IPS DF 4.7 (cell line): ENCODE results near the gene PLD4.

Experiments used
- DNase-seq: peaks from one replicate; pipeline ENCODE4 v3.0.0-alpha.2; 2013; ENCODE audit warnings: low spot score; ENCODE audit errors: extremely low read depth

Gene PLD4

GRCh38 chr14:104954746-104955395, 30.2 kb downstream of the PLD4 start:
- no peak for DNase-seq

DNA sequence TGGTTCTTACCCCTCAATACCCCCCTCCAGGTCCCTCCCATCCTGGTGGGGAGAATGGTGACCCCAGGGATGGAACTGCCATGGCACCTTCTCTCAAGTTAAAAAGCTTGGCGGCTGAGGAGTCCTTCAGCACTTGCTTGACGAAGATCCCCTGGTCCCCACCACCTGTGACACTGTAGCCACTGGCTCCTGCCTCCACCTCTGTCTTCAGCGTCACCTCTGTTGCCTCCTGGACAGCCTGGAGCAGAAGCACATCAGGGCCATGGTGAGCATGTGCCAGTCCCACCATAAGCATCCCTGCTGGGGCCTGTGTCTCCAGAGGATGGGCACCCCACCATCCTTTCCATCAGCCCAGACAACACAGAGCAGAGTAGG, 30.7 kb downstream of the PLD4 start:
- no peak for DNase-seq

DNA sequence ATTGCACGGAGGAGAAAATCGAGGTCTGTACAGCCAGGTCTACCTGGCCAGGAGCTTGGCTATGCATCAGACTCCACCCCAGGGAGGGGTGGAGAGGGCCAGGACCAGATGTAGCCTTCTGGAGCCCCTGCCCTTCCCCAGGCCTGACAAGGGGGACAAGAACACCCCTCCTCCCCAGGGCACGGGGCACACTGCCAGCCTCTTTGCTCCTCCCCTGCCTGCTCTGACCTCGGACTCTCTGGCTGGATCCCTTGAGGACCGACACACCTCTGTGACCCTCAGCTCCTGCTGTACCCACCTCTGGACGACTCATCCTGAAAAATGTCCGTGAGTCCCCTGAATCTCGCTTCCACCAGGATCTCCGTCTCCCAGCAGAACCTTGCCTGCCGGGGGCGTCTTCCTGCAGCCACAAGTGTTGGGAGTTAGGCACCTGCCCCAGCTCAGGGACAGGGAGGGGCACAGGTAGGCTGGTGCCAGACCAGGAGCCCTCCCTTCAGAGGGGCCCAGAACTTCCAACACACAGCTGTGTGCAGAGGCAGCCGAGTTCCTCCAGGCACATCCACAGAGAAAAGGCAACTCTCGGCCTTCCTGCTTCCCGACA, 31.7 kb downstream of the PLD4 start:
- DNase-seq: no peak

DNA sequence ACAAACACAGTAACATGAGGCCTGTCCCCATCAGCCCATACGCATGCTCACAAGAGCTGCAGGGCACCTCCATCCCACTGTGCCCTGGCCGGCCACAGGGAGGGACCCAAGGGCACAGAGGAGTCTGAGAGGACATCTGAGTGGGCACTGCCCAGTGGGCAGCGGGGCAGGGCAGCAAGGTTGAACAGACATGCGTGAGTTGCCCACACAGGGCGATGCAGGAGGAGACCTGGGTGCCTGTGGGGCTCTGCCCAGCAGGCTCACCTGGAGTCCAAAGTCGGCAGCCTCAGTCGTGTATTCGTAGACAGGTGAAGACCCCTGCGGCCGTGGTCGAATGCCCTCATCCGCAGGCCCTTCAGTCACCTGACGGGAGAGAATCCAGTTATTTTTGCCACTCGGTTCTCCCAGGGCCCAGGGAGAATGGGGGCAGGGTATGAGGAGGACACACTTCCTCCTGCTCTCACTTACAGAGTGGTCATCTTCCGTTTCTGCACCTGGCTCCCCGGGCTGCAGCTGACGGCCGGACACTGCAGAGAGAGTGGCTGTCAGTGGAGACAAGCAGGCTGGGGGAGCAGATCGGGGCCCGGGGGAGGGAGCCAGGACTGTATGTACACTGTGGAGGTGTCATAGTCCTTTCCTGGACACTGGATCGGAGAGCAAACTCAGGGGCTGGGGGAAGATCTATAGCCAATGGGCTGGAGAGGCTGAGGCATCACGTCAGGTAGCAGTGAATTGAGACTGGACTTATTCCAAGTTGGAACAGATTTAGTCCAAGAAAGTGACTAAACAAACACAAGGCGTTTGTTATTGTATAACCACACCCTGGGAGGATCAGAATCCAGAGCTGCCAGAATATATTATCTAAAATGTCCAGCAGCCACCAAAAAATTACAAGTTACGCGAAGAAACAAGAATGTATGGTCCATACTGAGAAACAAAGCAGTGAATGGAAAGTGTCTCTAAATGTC, 32.8 kb downstream of the PLD4 start:
- no peak for DNase-seq

DNA sequence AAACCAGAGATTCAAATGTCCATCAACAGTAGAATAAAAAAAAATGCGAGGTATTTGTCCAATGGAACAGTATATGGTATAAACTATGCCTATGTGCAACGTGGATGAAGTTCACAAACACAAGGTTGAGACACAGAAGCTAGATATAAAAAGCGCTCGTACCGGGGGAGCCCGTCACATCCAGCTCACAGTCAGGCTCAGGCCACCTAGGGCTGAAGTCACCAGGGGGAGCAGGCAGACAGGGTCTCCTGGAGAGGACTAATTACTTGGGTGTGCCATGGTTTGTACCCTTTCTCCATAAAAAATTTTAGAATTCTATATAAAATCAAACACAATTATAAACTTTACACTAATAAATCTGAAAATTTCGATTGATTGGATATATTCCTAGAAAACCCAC, 39.9 kb downstream of the PLD4 start:
- no peak for DNase-seq

GRCh38 chr14:104965561-104966231, 41.0 kb downstream of the PLD4 start:
- no peak for DNase-seq

DNA sequence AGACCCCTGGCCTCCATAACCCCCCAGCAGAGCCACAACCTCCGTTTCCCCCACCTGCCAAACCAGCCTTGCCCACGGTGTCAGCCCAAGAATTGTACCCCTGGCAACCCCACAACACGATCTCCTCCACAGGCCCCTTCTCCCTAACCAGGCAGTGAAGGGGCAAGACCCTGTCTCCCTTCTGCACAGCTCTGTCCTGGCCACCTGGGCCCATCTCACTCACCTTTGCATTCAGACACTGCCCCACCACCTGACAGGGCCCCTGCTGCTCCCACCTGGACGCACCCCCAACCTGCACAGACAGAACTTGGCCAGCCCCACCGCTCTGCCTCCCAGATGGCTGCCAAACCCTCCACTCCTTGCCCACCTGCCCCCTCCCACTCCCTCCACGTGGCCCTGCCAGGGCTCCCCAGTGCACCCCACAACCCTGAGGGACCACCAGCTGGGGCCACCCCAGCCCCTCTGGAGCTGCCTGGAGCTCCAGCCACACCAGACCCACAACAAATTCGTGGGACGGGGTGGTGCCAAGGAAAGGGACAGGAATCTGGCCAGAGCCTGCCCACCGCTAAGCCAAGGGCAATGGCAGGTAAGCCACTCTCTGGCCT, 41.7 kb downstream of the PLD4 start:
- DNase-seq: no peak

- no peak for DNase-seq
These were observed 42.3 kb downstream of the PLD4 start for GRCh38 chr14:104966981-104967385.

- DNase-seq: no peak
These were observed 42.9 kb downstream of the PLD4 start for GRCh38 chr14:104967386-104968152.

- no peak for DNase-seq
These were observed 43.5 kb downstream of the PLD4 start for GRCh38 chr14:104968153-104968527.

DNA sequence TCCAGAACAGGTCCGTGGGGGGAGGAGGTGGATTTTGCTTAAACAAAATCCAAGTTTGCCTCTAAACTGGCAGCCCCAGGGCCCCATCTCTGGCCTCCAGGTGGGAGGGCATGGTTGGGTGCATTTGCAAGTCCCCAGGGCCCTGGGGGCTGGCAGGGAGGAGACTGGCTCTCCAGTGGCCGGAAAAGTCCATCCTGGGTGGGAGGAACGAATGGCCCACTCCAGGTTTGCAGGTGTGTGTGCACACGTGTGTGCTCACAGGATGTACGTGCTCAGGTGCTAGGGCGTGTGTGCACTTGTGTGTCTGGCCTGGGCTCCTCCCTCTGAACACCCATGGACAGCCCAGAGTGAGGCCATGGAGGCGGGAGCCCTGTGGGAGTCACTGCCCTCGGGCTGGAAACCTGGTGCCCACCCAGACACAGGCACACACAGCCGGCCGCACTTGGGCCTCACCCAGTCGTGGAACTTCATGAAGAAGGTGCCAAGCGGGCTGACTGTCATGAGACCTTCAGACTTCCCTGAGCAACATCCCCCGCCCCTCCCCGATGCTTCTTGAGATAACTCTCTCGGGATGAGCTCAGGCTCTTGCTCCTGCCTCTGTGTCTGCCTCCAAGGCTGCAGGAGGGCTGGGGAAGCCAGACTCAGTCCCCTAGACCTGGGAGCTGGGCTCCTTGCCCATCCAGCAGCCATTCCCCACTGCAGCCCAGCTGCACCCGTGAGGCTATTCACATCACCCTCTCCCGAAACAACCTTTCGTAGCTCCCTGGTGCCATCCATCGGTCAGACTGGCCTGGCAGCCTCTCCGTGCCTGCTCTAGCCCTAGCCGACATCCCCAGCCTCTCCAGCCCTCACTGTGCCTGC, 44.1 kb downstream of the PLD4 start:
- no peak for DNase-seq

DNA sequence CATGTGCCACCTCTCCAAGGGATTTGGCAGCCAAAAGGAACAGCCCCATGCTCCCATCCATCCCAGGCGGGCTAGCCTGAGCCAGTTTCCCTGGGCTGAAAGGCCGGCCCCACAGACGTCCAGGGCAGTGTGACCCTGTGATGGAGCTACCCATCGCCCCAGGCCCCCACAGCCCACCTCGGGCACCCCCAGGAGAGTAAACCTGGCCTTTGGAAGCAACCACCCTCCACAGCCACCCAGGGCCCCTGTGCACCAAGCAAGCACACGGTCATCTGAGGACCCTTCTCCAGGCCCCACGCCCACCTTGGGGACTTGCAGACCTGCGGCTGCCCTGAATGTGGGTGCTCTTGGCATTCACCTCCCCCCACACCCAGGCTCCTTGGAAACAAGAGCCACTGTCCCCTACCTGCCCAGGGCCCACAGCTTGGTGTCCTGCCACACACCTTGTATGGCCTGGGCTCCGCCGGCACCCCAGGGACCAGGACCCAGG, 45.1 kb downstream of the PLD4 start:
- no peak for DNase-seq

DNA sequence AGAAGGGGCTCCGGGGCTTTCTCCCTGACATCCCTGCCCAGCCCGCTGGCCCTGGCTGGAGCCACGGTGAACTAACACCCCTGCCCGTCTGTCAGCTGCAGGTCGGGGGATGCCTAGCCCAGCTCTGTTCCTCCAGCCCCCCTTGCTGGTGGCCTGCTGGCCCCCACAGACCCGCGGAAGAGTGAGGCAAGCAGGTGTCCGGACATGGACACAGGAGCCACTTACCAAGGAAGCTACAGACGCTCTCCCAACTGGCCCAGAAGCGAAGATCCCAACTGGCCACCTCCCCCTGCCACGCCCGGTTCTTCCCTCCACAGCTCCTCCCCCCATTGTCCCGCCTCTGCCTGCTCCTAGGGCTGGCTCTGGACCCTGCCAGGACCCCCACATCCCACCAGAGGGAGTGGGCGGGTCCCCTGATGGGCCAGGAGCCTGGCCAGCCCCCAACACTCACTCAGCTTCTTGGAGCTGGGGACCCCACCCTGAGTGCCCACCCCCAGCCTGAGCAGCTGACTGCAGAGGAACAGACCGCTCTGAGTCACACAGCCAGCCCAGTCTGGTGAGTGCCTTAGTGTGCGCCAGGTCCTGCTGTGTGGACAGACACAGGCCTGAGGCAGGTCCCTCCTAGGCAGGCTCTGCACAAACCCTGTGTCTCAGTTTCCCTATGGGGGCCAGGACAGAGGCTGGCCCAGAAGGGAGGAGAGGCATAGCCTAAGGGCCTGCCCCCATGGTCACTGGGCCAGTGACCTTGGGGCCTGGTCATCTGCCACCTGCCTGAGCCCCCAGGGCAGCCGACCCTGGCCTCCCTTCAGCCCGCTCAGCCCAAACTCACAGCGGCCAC, 45.8 kb downstream of the PLD4 start:
- no peak for DNase-seq

- no peak for DNase-seq
These were observed 47.0 kb downstream of the PLD4 start for GRCh38 chr14:104971447-104972240.

- no peak for DNase-seq
These were observed 47.8 kb downstream of the PLD4 start for GRCh38 chr14:104972301-104973134.

DNA sequence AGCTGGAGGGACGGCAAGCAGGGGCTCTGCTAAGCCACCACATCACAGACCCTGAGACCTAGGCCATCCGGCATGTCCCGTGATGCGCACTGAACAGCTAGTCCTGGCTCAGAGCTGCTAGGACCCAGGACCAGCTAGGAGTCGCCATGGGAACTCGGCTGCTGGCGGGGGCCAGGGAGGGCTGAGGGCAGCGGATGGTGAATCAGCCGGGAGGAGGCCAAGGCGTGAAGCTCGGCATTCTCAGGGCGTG, 48.4 kb downstream of the PLD4 start:
- no peak for DNase-seq
